H1 (cell line): ENCODE results near the gene TRIM27. TPM values are rescaled to one million over a fixed set of nuclear protein-coding genes. Genes with fewer than 3 reads are reported as not detected.

Experiments used
- CTCF ChIA-PET: fragments of 300-600 bp; sonication (Branson Sonifier 250); formaldehyde crosslinking; loops from one replicate; lab custom pipeline; 2021; ENCODE audit not compliant: partially characterized antibody; lab: Charles Lee
- POLR2A ChIA-PET: fragments of 300-600 bp; sonication (Branson Sonifier 250); formaldehyde crosslinking; loops from one replicate; lab custom pipeline; 2021; ENCODE audit warnings: inconsistent platforms; ENCODE audit not compliant: partially characterized antibody; lab: Charles Lee
- DNase-seq, 2 experiments: peaks; one replicate each; pipeline versions ENCODE4 v3.0.0 to v3.0.0-alpha.2; 2010 to 2022; ENCODE audit warnings: low spot score in 2 of 2, low read depth in 1 of 2, mixed read lengths in 1 of 2
- FAIRE-seq: peaks from 2 replicates; lab custom pipeline; 2011; peaks lifted over from hg19 to GRCh38; lab: Jason Lieb, UNC
- H2AFZ ChIP-seq: 2 replicates; pipeline ENCODE4 v1.8.1; 2012; ENCODE audit warnings: low read length, inconsistent platforms
- H2AK5ac ChIP-seq: 2 replicates; pipeline ENCODE4 v1.6.1; 2013; ENCODE audit warnings: low read depth, low read length
- H2BK120ac ChIP-seq: replicated peaks from 2 replicates; pipeline ENCODE3; 2013; ENCODE audit warnings: low read depth, low read length, inconsistent platforms
- H2BK12ac ChIP-seq: 2 replicates; pipeline ENCODE4 v1.6.1; 2013; ENCODE audit warnings: low read depth, low read length
- H2BK15ac ChIP-seq: 2 replicates; pipeline ENCODE4 v1.6.1; 2013; ENCODE audit warnings: low read length
- H2BK20ac ChIP-seq: 2 replicates; pipeline ENCODE4 v1.6.1; 2013; ENCODE audit warnings: low read length
- H2BK5ac ChIP-seq: 2 replicates; pipeline ENCODE4 v1.6.1; 2013; ENCODE audit warnings: low read depth, low read length
- H3K14ac ChIP-seq: 2 replicates; pipeline ENCODE4 v1.6.1; 2013; ENCODE audit warnings: inconsistent platforms; ENCODE audit not compliant: insufficient read length
- H3K18ac ChIP-seq: 2 replicates; pipeline ENCODE4 v1.6.1; 2013; ENCODE audit warnings: low read length; ENCODE audit errors: extremely low read depth
- H3K23ac ChIP-seq: 2 replicates; pipeline ENCODE4 v1.6.1; 2013; ENCODE audit warnings: inconsistent platforms; ENCODE audit not compliant: insufficient read length
- H3K23me2 ChIP-seq: 2 replicates; pipeline ENCODE4 v1.6.1; 2013; ENCODE audit warnings: low read depth, low read length
- H3K27ac ChIP-seq: 2 replicates; pipeline ENCODE4 v1.6.1; 2011; ENCODE audit warnings: low read depth, low read length, inconsistent platforms
- H3K27me3 ChIP-seq, 4 experiments: replicated peaks in 1 of 4; 1 replicate in 1 of 4; 2 replicates in 3 of 4; pipeline versions ENCODE4 v1.6.1 to v1.8.1; 2011 to 2013; ENCODE audit warnings: low read length in 3 of 4, mild to moderate bottlenecking in 3 of 4, inconsistent platforms in 2 of 4, mixed read lengths in 2 of 4, moderate library complexity in 1 of 4; ENCODE audit not compliant: control insufficient read depth in 3 of 4, insufficient read depth in 3 of 4; ENCODE audit errors: extremely low read depth in 1 of 4
- H3K36me3 ChIP-seq, 4 experiments: 2 replicates each; pipeline versions ENCODE4 v1.6.1 to v1.8.1; 2011 to 2013; ENCODE audit warnings: mild to moderate bottlenecking in 4 of 4, low read length in 3 of 4, moderate library complexity in 2 of 4, control low read depth in 1 of 4, inconsistent platforms in 1 of 4; ENCODE audit not compliant: insufficient read depth in 4 of 4, control insufficient read depth in 2 of 4
- H3K4ac ChIP-seq: replicated peaks from 2 replicates; pipeline ENCODE3; 2013; ENCODE audit warnings: low read length, low read depth, mixed read lengths, inconsistent platforms; ENCODE audit not compliant: insufficient read length
- H3K4me1 ChIP-seq, 4 experiments: replicated peaks in 1 of 4; 1 replicate in 1 of 4; 2 replicates in 3 of 4; pipeline versions ENCODE4 v1.6.1 to v1.8.1; 2011 to 2013; ENCODE audit warnings: low read length in 3 of 4, inconsistent platforms in 2 of 4, mixed read lengths in 1 of 4; ENCODE audit not compliant: insufficient read depth in 4 of 4, control insufficient read depth in 3 of 4
- H3K4me2 ChIP-seq, 2 experiments: 2 replicates each; pipeline versions ENCODE4 v1.6.1 to v1.8.1; 2011 to 2013; ENCODE audit warnings: low read depth in 2 of 2, low read length in 2 of 2, control low read depth in 1 of 2, inconsistent platforms in 1 of 2, mild to moderate bottlenecking in 1 of 2; ENCODE audit not compliant: insufficient read depth in 1 of 2
- H3K4me3 ChIP-seq, 4 experiments: fragments of 200-600, 300-600 bp in 1 of 4; sonication (generic), shearing (Covaris generic), sonication (Bioruptor Twin) in 1 of 4; 2 replicates each; pipeline versions ENCODE4 v1.5.1 to v1.8.1; 2011 to 2016; ENCODE audit warnings: low read length in 4 of 4, low read depth in 3 of 4, control low read depth in 2 of 4, inconsistent platforms in 2 of 4, mild to moderate bottlenecking in 2 of 4, mixed read lengths in 1 of 4, moderate library complexity in 1 of 4; ENCODE audit not compliant: insufficient read depth in 2 of 4; ENCODE audit errors: extremely low read depth in 1 of 4
- H3K56ac ChIP-seq: replicated peaks from 2 replicates; pipeline ENCODE3; 2013; ENCODE audit warnings: low read depth, mild to moderate bottlenecking, mixed read lengths, low read length, inconsistent platforms; ENCODE audit not compliant: insufficient read length
- H3K79me1 ChIP-seq: 2 replicates; pipeline ENCODE4 v1.6.1; 2013; ENCODE audit warnings: low read depth, low read length, control low read depth
- H3K79me2 ChIP-seq, 2 experiments: 2 replicates each; pipeline versions ENCODE4 v1.6.1 to v1.8.1; 2012 to 2013; ENCODE audit warnings: low read length in 2 of 2, mild to moderate bottlenecking in 2 of 2, inconsistent platforms in 1 of 2; ENCODE audit not compliant: insufficient read depth in 2 of 2, control insufficient read depth in 1 of 2
- H3K9ac ChIP-seq, 4 experiments: replicated peaks in 1 of 4; 1 replicate in 1 of 4; 2 replicates in 3 of 4; pipeline versions ENCODE4 v1.6.1 to v1.8.1; 2011 to 2013; ENCODE audit warnings: low read depth in 3 of 4, low read length in 3 of 4, control low read depth in 2 of 4, mild to moderate bottlenecking in 2 of 4, moderate library complexity in 2 of 4, inconsistent platforms in 1 of 4; ENCODE audit errors: extremely low read depth in 1 of 4
- H3K9me3 ChIP-seq, 2 experiments: 2 replicates each; pipeline versions ENCODE4 v1.6.1 to v1.8.1; 2012 to 2013; ENCODE audit warnings: mild to moderate bottlenecking in 2 of 2, moderate library complexity in 2 of 2, control low read depth in 1 of 2, inconsistent platforms in 1 of 2, low read depth in 1 of 2, low read length in 1 of 2, mixed read lengths in 1 of 2; ENCODE audit not compliant: insufficient read depth in 2 of 2
- H4K20me1 ChIP-seq, 2 experiments: replicated peaks in 1 of 2; 2 replicates each; pipeline versions ENCODE3 to v1.8.1; 2011 to 2013; ENCODE audit warnings: inconsistent platforms in 2 of 2, low read length in 2 of 2, mild to moderate bottlenecking in 1 of 2; ENCODE audit not compliant: insufficient read depth in 2 of 2, control insufficient read depth in 1 of 2
- H4K5ac ChIP-seq: 2 replicates; pipeline ENCODE4 v1.6.1; 2013; ENCODE audit warnings: low read length, low read depth, mixed read lengths, inconsistent platforms; ENCODE audit not compliant: insufficient read length
- H4K8ac ChIP-seq: 2 replicates; pipeline ENCODE4 v1.8.0; 2013; ENCODE audit warnings: mild to moderate bottlenecking, moderate library complexity, low read length, inconsistent platforms; ENCODE audit not compliant: insufficient read depth; ENCODE audit errors: extremely low read depth
- H4K91ac ChIP-seq: replicated peaks from 2 replicates; pipeline ENCODE3; 2013; ENCODE audit warnings: low read length, mixed read lengths, inconsistent platforms; ENCODE audit not compliant: insufficient read length
- USF2 ChIP-seq: IDR thresholded peaks from 2 replicates; pipeline ENCODE4 v1.6.1; 2011; ENCODE audit warnings: low read length, improper control_type of control experiment
- WGBS, 2 experiments: shearing (Covaris generic) in 1 of 2; methylation state at CpG; one replicate each; pipeline versions ENCODE4 v1.1.6 to v1.1.7; 2013 to 2015; ENCODE audit warnings: low lambda C conversion rate in 2 of 2, mixed read lengths in 2 of 2, inconsistent platforms in 1 of 2, low coverage in 1 of 2, missing lambda C conversion rate in 1 of 2; ENCODE audit not compliant: insufficient replicate concordance in 2 of 2, insufficient coverage in 1 of 2, insufficient read length in 1 of 2; ENCODE audit errors: extremely low coverage in 1 of 2, missing lambda C conversion rate in 1 of 2; 5-methylcytosine and 5-hydroxymethylcytosine counted together
- polyA plus RNA-seq, 7 experiments: library from polyadenylated mRNA; depleted of rRNA in 3 of 7; stranded (reverse) in 5 of 7; unstranded in 2 of 7; fragments of >200 nt in 5 of 7; fragments of 200-250 nt in 2 of 7; gene quantifications; 1 replicate in 5 of 7; 2 replicates in 1 of 7; 4 replicates in 1 of 7; pipeline versions ENCODE4 v1.2.1 to v1.2.3, GENCODE V29; 2011 to 2013; ENCODE audit warnings: missing spikeins in 2 of 7, mixed read lengths in 2 of 7
- total RNA-seq: library from RNA; stranded (reverse); fragmentation: NEBNext Ultra II Directional; extraction: Animal tissue kit (Norgen Biotek cat#: 25700); gene quantifications from 2 replicates; pipeline ENCODE4 v1.2.1, GENCODE V29; 2021

TRIM27 gene
- total and polyA plus RNA-seq, 2 of the 8 experiments (the other 6 are each of a cell fraction or from before 2014, with no cell fraction given) = 76.4 to 85.9 TPM

GRCh38 chr6:28927846-28928245, 4.1 kb upstream of the TRIM27 start:
- Histone ChIP-seq H3K27me3 (no peaks in the 10 kb centered on the region), H4K8ac (no peak overlapping the region), H3K23ac (no peak overlapping the region), H3K14ac (no peak overlapping the region), H2BK12ac (no peak overlapping the region; the same call in 1 of the 2 replicates), H4K5ac (no peak overlapping the region), H3K23me2 (peaks cover under 1% of the 10 kb centered on the region; the same call in 1 of the 2 replicates), H3K79me1 (0 out of 2 replicates have a peak, but pooled peaks cover 4% of the 10 kb centered on the region), H3K4me1 (no peaks in the 10 kb centered on the region; a peak in 1 of 7 replicates), H4K20me1 (peaks cover 0 to under 1% of the 10 kb centered on the region in 2 experiments), H3K4ac (no peak overlapping the region), H3K9ac (no peak overlapping the region), H3K36me3 (no peaks in the 10 kb centered on the region), H3K4me3 (no peak overlapping the region), H2BK15ac (no peak overlapping the region), H2BK120ac (no peak overlapping the region), H3K18ac (no peak overlapping the region), H3K79me2 (peaks cover 5 to 6% of the 10 kb centered on the region in 2 experiments; a peak in 3 of 4 replicates), H2AFZ (peak overlapping the region; percentile 74; the same call in 1 of the 2 replicates), H3K9me3 (no peaks in the 10 kb centered on the region), H2BK20ac (no peak overlapping the region), H4K91ac (no peak overlapping the region), H2BK5ac (no peak overlapping the region), H3K4me2 (no peak overlapping the region), H2AK5ac (no peak overlapping the region), H3K27ac (no peak overlapping the region), H3K56ac (no peak overlapping the region)
- ChIA-PET CTCF (interaction anchor here (0.6 kb wide), 1 partner anchor 864 kb away, joined by 3 read pairs; no protein-coding TSS in a partner anchor), POLR2A (interaction anchor here (0.6 to 1.1 kb wide), 2 partner anchors 16 to 33 kb away, joined by 3 to 4 read pairs; no protein-coding TSS in a partner anchor)
- DNase-seq (no peak), FAIRE-seq (no peak)
- 80% methylated on average over 5 of the region's 5 CpGs; no CpG with 5 or more reads in 1 of the 2 experiments for WGBS, 2 experiments
- no peak for TF ChIP-seq USF2
